Caco-2 (cell line): ENCODE data around the gene RNF207. TPM values are rescaled to one million over a fixed set of nuclear protein-coding genes. Genes with fewer than 3 reads are reported as not detected.

Experiments
- BruUV-seq: library from RNA; stranded (reverse); fragments of 400-500 nt; replicated peaks from 2 replicates; lab custom pipeline; 2021; lab: Mats Ljungman, UMichigan
- CTCF ChIA-PET: fragments of 300-600 bp; sonication (Branson Sonifier 250); formaldehyde crosslinking; loops from one replicate; lab custom pipeline; 2022; ENCODE audit warnings: antibody characterized with exemption; lab: Charles Lee
- POLR2A ChIA-PET: fragments of 300-600 bp; sonication (Branson Sonifier 250); formaldehyde crosslinking; loops from one replicate; lab custom pipeline; 2022; ENCODE audit warnings: antibody characterized with exemption; lab: Charles Lee
- DNase-seq, 2 experiments: peaks; one replicate each; pipeline versions ENCODE4 v3.0.0 to v3.0.0-alpha.2; 2020 to 2022
- H3K27me3 ChIP-seq: replicated peaks from 2 replicates; pipeline ENCODE4 v1.6.0; 2011; ENCODE audit warnings: low read length; ENCODE audit not compliant: control insufficient read depth, insufficient read depth
- H3K36me3 ChIP-seq: 2 replicates; pipeline ENCODE4 v1.5.1; 2011; ENCODE audit warnings: low read length; ENCODE audit not compliant: control insufficient read depth, insufficient read depth
- H3K4me1 ChIP-seq: fragments of 250-450 bp; sonication (Bioruptor Pico); 2 replicates; pipeline ENCODE4 v1.5.1; 2020; ENCODE audit warnings: mild to moderate bottlenecking
- H3K4me3 ChIP-seq: 2 replicates; pipeline ENCODE4 v1.5.1; 2011; ENCODE audit warnings: low read depth, mild to moderate bottlenecking, control low read depth, low read length
- H3K9me3 ChIP-seq: fragments of 250-450 bp; sonication (Bioruptor Pico); 2 replicates; pipeline ENCODE4 v1.5.1; 2020; ENCODE audit warnings: mild to moderate bottlenecking, moderate library complexity
- H3K27ac Mint-ChIP-seq: one replicate; pipeline ENCODE4 v1.8.0; 2022; ENCODE audit warnings: mixed read lengths; ENCODE audit not compliant: unreplicated experiment
- H3K27me3 Mint-ChIP-seq: one replicate; pipeline ENCODE4 v1.8.0; 2022; ENCODE audit warnings: mixed read lengths; ENCODE audit not compliant: insufficient read depth, unreplicated experiment
- H3K36me3 Mint-ChIP-seq: one replicate; pipeline ENCODE4 v1.8.0; 2022; ENCODE audit warnings: mild to moderate bottlenecking, mixed read lengths; ENCODE audit not compliant: insufficient read depth, unreplicated experiment
- H3K4me1 Mint-ChIP-seq: one replicate; pipeline ENCODE4 v1.8.0; 2022; ENCODE audit warnings: low read depth, mixed read lengths; ENCODE audit not compliant: unreplicated experiment
- H3K4me3 Mint-ChIP-seq: one replicate; pipeline ENCODE4 v1.8.0; 2022; ENCODE audit warnings: mild to moderate bottlenecking, moderate library complexity, mixed read lengths; ENCODE audit not compliant: unreplicated experiment
- H3K9me3 Mint-ChIP-seq: one replicate; pipeline ENCODE4 v1.8.0; 2022; ENCODE audit warnings: mixed read lengths; ENCODE audit not compliant: unreplicated experiment
- intact Hi-C: fragments of 100-400 bp; cut with micrococcal nuclease; formaldehyde crosslinking; loops from one replicate; pipeline ENCODE4 v1.10.0; 2022; ENCODE audit not compliant: unreplicated experiment
- total RNA-seq: library from RNA; stranded (reverse); gene quantifications from 2 replicates; pipeline ENCODE4 v1.2.3, GENCODE V29; 2022
- TF ChIP-seq, protein P1 (sequence below), 2 experiments: fragments of 200-600 bp in 1 of 2; IDR thresholded peaks; 1 replicate in 1 of 2; 2 replicates in 1 of 2; pipeline versions ENCODE4 v1.5.1 to v1.8.0; 2011 to 2022; ENCODE audit warnings: antibody characterized with exemption in 1 of 2, control low read depth in 1 of 2, inconsistent platforms in 1 of 2, low read depth in 1 of 2, low read length in 1 of 2, mild to moderate bottlenecking in 1 of 2, moderate library complexity in 1 of 2; ENCODE audit not compliant: insufficient read depth in 1 of 2, severe bottlenecking in 1 of 2, unreplicated experiment in 1 of 2

RNF207 gene
- total RNA-seq, 1 experiment from 2014 or later: 27.4 TPM

DNA sequence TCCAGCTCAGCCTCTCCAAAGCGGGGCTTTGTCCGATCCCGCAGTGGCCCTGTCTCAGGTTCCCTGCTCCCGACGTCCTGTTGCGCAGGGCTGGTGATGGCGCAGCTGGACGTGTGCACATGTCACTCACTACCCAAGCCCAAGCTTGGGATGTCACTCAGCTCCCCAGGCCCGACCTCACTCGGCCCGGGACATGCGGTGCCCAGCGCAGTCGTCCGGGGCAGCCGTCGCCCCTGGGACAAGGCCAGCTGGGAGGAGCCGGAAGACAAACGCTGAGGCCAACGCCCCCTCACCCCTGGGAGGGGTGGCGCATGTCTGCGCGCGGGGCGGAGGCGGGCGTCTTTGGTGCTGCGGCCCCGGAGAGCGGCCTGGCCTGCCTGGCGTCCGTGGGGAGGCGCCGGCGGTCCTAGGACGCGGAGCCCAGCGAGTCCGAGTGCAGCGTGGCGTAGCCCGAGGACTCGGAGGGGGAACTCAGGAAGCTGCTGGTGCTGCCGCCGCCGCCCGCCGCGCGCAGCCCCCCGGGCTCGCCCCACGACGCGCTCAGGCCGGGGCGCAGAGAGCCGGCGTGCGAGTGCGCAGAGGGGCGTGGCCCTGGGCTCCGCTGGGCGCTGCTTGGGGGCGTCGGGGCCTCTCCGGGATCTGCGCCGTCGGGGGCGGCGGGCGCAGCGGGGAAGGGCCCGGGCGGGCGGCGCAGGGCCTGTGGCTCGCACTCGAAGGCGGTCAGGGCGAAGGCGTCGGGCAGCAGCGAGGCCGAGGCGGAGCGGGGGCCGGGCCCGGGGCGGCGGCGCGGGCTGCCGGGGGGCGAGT is 43.2 kb downstream of the RNF207 start:
- Histone ChIP-seq H3K9me3 (no peaks in the 10 kb centered on the region), H3K4me1 (0 out of 2 replicates have a peak, but pooled peaks cover 10% of the 10 kb centered on the region), H3K4me3 (no peak overlapping the region), H3K27me3 (no peaks in the 10 kb centered on the region), H3K36me3 (no peaks in the 10 kb centered on the region)
- no TSS peak for BruUV-seq
- no peaks in the 10 kb centered on the region for H3K9me3 Mint-ChIP-seq
- ChIA-PET CTCF (interaction anchor here (0.6 to 1.0 kb wide), 4 partner anchors 12 to 201 kb away, joined by 3 to 4 read pairs (median 4); no protein-coding TSS in a partner anchor), POLR2A (no interaction called here)
- H3K27ac Mint-ChIP-seq: no peak overlapping the region
- DNase-seq: no peak
- TF ChIP-seq, protein P1, sequence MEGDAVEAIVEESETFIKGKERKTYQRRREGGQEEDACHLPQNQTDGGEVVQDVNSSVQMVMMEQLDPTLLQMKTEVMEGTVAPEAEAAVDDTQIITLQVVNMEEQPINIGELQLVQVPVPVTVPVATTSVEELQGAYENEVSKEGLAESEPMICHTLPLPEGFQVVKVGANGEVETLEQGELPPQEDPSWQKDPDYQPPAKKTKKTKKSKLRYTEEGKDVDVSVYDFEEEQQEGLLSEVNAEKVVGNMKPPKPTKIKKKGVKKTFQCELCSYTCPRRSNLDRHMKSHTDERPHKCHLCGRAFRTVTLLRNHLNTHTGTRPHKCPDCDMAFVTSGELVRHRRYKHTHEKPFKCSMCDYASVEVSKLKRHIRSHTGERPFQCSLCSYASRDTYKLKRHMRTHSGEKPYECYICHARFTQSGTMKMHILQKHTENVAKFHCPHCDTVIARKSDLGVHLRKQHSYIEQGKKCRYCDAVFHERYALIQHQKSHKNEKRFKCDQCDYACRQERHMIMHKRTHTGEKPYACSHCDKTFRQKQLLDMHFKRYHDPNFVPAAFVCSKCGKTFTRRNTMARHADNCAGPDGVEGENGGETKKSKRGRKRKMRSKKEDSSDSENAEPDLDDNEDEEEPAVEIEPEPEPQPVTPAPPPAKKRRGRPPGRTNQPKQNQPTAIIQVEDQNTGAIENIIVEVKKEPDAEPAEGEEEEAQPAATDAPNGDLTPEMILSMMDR (IDR thresholded peaks at IDR 0.05; ENCODE audit: insufficient read depth in 1 of 2, low read depth in 1 of 2, low read length in 1 of 2, severe bottlenecking in 1 of 2, unreplicated experiment in 1 of 2): no peak
- no peaks in the 10 kb centered on the region for H3K4me1 Mint-ChIP-seq
- intact Hi-C loops: loop anchor here (5.0 kb wide), 1 partner anchor 243 kb away; the partner anchor contains the start of gene PLEKHG5
- H3K36me3 Mint-ChIP-seq: peaks cover 5% of the 10 kb centered on the region
- no peak overlapping the region for H3K4me3 Mint-ChIP-seq
- peaks cover 3% of the 10 kb centered on the region for H3K27me3 Mint-ChIP-seq

GRCh38 chr1:6249739-6250689 is 44.1 kb downstream of the RNF207 start:
- Histone ChIP-seq H3K27me3 (no peaks in the 10 kb centered on the region), H3K4me1 (0 out of 2 replicates have a peak, but pooled peaks cover 10% of the 10 kb centered on the region), H3K9me3 (no peaks in the 10 kb centered on the region), H3K4me3 (peak overlapping the region; percentile 22), H3K36me3 (no peaks in the 10 kb centered on the region)
- CTCF ChIA-PET: interaction anchor here (0.6 to 1.1 kb wide), 3 partner anchors 11 to 215 kb away, joined by 3 to 4 read pairs (median 3); no protein-coding TSS in a partner anchor
- Mint-ChIP-seq H3K4me1 (no peaks in the 10 kb centered on the region), H3K9me3 (no peaks in the 10 kb centered on the region), H3K27ac (no peak overlapping the region), H3K27me3 (no peaks in the 10 kb centered on the region), H3K4me3 (no peak overlapping the region), H3K36me3 (peaks cover 5% of the 10 kb centered on the region)
- no TSS peak for BruUV-seq
- DNase-seq: no peak
- TF ChIP-seq, protein P1 (IDR thresholded peaks at IDR 0.05; ENCODE audit: insufficient read depth in 1 of 2, low read depth in 1 of 2, low read length in 1 of 2, severe bottlenecking in 1 of 2, unreplicated experiment in 1 of 2): no peak
- intact Hi-C loops: loop anchor here (5.0 kb wide), 1 partner anchor 242 kb away; the partner anchor contains the start of gene PLEKHG5
- POLR2A ChIA-PET: no interaction called here

- no peaks in the 10 kb centered on the region for H3K9me3 ChIP-seq
- no peaks in the 10 kb centered on the region for H3K27me3 ChIP-seq
- DNase-seq: no peak
- H3K27me3 Mint-ChIP-seq: no peaks in the 10 kb centered on the region
- no peaks in the 10 kb centered on the region for H3K4me1 Mint-ChIP-seq
- CTCF ChIA-PET: interaction anchor here (0.6 to 1.1 kb wide), 2 partner anchors 9 to 216 kb away, joined by 3 to 8 read pairs; no protein-coding TSS in a partner anchor
- H3K4me1 ChIP-seq: 0 out of 2 replicates have a peak, but pooled peaks cover 7% of the 10 kb centered on the region
- no peaks in the 10 kb centered on the region for H3K9me3 Mint-ChIP-seq
- H3K4me3 ChIP-seq: no peak overlapping the region
- peaks cover 5% of the 10 kb centered on the region for H3K36me3 Mint-ChIP-seq
- POLR2A ChIA-PET: no interaction called here
- H3K36me3 ChIP-seq: no peaks in the 10 kb centered on the region
- BruUV-seq: no TSS peak
- H3K27ac Mint-ChIP-seq: no peak overlapping the region
- intact Hi-C loops: no loop called here
- TF ChIP-seq, protein P1 (IDR thresholded peaks at IDR 0.05; ENCODE audit: insufficient read depth in 1 of 2, low read depth in 1 of 2, low read length in 1 of 2, severe bottlenecking in 1 of 2, unreplicated experiment in 1 of 2): no peak
- H3K4me3 Mint-ChIP-seq: no peak overlapping the region
Measured at GRCh38 chr1:6251233-6251632, 45.3 kb downstream of the RNF207 start.
